Measurements from ENCODE around the gene COL5A3.
"Not testable (repeated sequence)": the region's sequence is repeated elsewhere in the genome, so short reads cannot be mapped to it uniquely, and the experiment has no call there.

The COL5A3 gene

DNA sequence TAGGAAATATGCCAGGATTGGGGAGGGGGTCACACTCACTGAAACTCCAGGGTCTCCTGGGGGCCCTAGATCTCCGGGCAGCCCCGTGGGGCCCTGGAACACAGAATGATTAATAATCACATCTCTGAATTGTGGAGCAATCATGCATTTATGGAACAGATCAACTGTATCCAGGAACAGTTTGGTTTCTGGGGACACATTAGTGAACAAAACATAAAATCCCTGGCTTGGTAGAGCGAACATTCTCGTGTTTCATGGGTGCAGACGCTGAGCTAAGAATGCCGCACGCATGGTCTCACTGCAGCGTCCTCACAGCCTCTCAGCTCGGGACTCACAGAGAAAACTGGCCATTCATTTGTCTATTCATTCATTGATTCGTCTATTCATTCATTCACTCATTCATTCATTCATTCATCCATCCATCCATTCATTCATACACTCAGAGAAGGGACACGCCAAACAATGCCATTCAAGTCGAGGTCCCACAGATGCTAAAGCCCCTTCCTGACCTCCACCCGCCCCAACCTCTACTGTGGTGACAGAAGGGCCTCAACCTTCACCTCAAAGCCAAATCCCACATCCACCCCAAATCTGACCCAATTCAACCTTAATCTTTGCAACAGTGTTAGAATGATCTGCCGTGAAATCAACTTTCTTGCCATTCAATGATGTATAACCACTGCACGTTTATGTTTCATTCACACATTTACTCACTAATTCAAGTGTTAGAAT lies 39.0 kb downstream of the COL5A3 start:
- DNase-seq (ENCODE audit: low read depth) = no peak

DNA sequence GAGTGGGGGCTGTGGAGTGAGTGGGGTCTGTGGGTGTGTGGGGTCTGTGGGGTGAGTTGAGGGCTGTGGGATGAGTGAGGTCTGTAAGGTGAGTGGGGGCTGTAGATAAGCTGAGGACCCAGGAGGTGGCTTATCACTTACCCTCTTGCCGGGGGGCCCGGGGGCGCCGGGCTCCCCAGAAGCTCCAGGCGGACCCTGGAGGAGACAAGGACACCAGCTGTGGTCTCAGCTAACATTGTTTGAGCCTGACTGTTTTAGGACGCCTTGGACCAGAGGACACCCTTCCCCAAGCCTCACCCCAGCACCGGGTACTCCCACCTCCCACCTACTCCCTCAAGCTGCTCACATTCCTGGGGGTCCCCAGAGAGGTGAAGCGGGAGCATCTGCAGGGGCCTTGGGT lies 39.8 kb downstream of the COL5A3 start:
- no peak for DNase-seq (ENCODE audit: low read depth)

DNA sequence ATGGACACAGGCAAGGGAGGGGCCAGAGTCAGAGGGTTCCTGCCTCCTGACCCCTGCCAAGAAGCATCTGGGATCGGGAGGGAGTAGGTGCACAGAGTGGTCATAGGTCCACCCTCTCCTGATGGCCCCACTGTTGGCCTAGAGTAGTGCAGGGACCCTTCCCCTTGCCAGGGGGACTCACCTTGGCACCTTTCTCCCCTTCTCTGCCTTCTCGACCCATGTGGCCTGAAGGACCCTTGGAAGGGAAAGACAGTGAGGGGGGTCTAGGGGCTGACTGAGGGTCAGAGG lies 40.7 kb downstream of the COL5A3 start:
- DNase-seq (ENCODE audit: low read depth) = no peak

DNA sequence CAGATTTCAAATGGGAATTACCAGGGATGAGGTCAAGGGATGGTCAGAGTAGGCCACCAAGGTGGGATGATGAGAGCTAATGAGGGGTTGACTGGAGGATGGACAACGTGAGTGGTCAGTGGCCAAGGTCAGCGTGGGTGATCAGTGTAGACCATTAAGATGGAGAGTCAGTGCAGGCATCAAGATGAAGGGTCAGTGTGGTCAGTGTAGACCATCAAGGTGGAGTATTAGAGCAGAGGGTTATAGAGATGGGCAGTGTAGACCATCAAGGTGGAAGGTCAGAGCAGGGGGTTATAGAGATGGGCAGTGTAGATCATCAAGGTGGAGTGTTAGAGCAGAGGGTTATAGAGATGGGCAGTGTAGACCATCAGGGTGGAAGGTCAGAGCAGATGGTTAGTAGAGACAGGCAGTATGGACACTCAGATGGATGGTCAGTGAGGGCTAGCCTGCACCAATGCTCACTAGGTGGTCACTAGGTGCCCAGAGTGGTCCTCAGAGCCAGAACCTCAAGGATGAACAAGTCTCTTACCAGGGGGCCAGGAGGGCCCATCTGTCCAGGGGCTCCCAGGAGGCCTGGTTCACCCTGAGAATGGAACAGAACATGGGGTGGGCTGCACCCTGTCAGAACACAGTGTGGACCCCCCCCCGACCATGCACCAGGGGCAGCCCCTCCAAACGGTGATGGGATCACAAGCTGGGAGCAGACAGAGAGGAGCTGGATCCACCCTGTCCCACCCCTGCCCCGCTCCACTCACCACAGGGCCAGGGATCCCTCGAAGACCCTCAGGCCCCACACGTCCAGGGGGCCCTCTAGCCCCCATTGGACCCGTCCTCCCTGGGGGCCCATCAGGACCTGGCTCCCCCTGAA lies 41.2 kb downstream of the COL5A3 start:
- DNase-seq (ENCODE audit: low read depth) = no peak

DNA sequence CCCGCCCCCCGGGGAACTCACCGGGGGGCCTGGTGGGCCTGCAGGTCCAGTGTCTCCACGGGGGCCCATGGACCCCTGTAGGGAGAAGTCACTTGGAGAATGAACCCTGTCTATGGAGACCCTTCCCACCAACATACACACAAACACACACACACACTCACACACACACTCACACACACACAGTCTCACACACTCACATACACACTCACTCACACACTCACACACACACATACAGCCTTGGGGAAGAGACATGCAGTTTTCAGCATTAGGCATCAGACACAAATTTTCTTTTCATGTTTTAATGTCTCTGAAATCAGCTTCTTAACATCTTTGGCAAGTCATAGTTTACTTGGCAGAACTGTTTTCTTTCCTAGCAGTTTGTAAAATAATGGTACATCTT lies 43.0 kb downstream of the COL5A3 start:
- no peak for DNase-seq (ENCODE audit: low read depth)

DNA sequence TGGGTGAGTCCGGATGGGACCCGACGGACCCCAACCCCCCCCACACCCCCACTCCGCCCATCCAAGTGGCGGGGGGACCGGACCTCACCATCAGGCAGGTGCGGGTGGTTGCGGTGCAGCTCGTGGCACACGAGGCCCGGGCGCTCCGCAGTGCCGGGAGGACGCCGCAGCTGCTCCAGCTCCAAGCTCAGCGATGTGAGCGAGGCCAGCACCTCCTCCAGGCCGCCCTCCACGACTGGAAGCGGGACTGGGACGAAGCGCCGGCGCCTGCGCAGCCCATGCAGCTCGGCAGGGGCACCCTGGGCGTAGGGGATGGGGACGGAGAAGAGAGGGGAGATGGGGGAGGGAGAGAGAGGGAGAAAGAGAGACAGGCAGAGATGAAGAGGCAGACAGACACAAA lies 43.9 kb downstream of the COL5A3 start:
- DNase-seq (ENCODE audit: low read depth) = no peak

DNA sequence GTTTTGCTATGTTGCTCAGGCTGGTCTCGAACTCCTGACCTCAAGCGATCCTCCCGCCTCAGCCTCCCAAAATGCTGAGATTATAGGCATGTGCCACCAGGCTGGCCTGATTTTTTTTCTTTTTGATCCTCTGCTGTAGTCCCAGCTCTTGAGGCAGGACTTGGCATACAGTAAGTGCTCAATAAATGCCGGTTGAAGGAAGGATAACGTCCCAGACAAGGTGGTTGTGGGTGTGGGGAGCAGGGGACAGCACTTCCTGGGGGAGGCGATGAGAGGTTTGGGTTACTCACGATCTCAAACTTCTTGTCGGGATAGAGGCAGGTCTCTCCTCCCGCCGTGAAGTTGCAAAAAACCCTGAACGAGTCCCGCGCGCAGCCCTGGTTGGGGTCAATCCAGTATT lies 44.3 kb downstream of the COL5A3 start:
- no peak for DNase-seq (ENCODE audit: low read depth)

DNA sequence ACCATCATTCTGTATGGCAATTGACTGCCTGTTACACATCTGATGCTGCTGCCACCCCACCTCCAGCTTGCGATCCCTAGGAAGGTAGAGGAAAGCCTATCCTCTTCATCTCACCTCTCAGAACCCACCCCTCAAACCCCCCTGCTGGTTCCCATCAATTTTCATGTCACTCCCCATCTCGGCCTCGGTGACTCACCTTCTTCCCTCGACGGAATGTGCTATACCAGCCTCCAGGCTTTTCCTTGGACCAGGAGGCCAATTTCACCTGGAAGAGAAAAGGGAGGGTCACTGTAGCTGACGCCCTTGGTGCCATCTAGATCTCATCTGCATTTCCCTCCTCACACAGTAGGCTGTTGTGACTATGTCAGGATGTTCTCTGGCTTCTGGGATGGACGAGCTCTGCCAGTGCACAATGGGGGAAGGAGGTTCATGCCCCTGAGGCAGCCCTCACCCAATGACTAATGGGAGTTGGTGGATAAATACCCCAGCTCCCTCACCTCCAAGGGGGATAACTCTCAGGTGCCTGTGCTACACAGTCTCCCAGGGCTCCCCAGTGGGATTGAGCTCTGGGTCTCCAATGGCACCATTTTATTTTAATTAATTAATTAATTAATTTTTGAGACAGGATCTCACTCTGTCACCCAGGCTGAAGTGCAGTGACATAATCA lies 47.5 kb downstream of the COL5A3 start:
- no peak for DNase-seq (ENCODE audit: low read depth)

DNA sequence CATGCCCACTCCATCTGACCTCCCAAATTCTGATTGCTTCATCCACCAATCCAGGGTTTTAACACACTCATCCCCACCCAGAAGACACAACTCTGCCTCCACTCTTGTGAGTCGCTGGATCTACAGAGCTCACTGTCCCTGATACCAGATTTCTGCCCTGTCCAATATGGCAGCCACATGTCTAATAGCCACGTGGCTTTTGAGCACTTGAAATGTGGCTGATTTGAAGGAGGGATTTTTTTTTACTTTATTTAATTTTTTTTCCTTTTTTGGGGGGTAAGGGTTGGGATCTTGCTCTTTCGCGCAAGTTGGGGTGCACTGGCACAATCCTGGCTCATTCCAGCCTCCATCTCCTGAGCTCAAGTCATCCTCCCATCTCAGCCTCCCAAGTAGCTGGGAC lies 49.2 kb downstream of the COL5A3 start:
- no peak for DNase-seq (ENCODE audit: low read depth)

DNA sequence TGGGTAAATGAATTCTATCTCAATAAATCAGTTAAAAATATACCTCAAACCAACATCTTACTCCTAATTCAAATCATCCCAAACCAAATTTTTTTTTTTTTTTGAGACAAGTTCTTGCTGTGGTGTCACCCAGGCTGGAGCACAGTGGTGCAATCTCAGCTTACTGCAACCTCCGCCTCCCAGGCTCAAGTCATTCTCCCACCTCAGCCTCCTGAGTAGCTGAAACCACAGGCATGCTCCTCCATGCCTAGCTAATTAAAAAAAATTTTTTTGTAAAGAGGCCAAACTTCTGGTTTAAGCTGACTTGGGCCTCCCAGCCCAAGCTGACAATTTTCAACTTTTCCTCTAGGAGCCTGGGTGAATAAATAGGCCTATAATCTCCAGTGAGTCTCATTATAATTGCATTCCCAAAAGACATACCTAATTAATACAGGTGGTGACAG lies 51.9 kb downstream of the COL5A3 start:
- DNase-seq (ENCODE audit: low read depth) = no peak

DNA sequence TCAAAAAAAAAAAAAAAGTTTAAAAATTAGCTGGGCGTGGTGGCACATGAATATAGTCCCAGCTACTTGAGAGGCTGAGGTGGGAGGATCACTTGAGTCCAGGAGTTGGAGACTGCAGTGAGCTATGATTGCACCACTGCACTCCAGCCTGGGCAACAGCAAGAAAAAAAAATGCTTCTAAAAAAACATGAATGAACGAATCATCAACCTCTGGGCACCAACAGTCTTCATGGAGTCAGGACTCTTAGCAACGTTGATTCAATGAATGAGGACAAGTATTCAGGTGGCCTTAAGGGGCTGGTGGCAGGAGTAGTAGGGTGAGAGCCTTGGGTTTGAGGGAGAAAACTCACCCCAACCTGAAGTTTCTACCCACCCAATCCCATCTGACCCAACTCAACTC lies 53.3 kb downstream of the COL5A3 start:
- no peak for DNase-seq (ENCODE audit: low read depth)

DNA sequence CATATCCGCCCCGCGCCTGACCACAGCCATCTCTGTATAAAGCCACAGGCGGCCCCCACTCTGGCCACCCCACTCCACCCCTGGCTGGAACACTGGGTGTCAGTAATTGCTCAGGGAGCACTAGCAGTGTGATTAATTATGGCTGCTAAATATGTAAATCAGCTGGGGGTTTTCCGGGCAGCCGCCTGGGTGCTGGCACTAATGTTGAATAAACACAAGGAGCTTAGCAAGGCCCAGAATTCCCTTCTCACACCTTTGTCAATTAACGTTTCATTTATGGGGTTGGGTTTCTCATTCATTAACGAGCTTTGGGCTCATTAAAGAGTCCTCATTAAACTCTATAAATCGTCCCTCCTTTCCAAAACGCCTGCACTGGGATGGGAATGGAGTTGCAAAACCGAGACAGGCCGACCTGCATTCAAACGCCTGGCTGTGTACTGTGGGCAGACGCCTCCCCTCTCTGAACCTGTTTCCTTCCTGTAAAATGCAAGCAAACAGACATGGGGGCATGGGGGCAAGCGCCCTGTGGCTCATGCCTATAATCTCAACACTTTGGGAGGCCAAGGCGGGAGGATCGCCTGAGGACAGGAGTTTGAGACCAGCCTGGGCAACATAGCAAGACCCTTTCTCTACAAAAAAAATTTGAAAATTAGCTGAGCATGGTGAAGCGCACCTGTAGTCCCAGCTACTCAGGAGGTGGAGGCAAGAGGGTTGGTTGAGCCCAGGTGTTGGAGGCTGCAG lies 56.3 kb downstream of the COL5A3 start:
- DNase-seq (ENCODE audit: low read depth) = no peak

DNA sequence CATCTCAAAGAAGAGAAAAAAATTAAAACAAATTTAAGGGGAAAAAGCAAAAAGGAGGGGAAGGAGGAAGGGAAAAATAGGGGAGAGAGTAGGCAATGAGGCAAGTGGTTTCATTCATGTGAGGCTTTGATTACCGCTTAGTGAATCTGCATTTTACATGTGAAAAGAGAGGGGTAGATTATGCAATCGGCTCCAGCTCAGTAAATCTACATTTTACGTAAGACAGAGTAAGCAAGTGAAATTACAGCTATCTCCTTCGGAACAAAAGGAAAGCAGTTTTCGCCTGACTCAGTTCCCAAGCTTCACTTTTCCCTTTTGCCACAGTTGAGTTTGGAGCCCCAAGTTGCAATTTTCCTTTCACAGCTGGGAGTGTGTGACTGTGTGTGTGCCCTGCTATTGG lies 58.0 kb downstream of the COL5A3 start:
- no peak for DNase-seq (ENCODE audit: low read depth)

DNA sequence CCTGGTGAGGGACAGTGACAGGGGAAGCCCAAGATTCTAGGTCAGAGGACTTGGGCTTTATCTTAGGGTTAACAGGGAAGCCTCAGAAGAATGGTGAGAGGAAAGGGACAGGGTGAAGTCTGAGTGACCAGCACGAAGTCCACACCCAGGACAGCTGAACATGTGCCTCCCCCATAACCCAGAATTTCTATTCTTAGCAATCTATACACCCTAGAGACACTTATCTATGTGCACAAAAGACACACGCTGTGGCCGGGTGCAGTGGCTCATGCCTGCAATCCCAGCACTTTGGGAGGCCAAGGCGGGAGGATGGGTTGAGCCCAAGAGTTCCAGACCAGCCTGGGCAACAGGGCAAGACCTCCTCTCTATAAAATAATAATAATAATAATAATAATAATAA lies 62.9 kb downstream of the COL5A3 start:
- no peak for DNase-seq (ENCODE audit: low read depth)

DNA sequence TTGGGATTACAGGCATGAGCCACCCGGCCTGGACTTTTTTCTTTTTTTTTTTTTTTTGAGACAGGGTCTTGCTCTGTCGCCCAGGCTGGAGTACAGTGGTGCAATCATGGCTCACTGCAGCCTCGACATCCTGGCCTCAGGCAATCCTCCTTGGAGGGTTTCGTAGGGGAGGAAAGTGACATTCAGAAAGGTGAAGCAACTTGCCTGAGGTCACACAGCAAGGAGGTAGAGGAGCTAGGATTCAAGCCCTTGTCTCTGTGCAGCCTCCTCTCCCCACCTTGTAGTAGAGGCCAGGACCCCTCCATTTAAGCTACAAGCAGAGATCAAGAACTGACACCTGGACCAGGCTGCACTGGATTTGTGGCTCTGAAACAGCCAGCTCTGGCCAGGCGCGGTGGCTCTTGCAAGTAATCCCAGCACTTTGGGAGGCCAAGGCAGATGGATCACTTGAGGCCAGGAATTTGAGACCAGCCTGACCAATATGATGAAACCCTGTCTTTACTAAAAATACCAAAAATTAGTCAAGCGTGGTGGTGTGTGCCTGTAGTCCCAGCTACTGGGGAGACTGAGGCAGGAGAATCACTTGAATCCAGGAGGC lies 63.7 kb downstream of the COL5A3 start:
- not testable (repeated sequence) for DNase-seq (ENCODE audit: low read depth)

DNA sequence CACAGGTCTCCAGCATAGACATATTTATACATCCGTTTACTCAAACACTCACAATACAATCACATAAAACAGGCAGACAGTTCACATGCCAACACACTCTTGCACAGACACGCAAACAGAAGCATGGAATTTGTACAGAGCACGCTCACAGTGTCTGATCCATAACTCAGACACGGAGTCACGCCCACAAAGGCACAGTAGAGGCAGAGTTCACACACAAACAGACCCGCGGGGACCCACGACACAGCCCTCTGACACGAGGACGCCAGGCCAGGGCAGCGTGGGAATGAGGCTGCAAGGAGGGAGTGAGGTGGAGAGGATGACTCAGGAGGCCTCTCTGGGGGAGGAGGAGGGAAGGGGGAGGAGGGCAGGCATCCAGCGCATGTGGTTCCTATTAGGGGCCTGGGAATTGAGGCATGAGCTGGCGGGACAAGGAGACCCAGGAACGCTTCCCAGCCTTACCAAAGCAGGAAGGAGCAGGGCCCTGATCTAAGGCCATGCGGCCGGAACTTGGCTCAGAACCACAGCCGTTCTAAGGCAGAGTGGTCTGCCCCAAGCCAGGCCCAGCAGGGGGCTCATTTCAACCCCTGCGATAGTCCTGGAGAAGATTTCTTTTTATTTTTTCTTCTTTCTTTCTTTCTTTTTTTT lies 64.9 kb downstream of the COL5A3 start:
- DNase-seq (ENCODE audit: low read depth) = no peak

DNA sequence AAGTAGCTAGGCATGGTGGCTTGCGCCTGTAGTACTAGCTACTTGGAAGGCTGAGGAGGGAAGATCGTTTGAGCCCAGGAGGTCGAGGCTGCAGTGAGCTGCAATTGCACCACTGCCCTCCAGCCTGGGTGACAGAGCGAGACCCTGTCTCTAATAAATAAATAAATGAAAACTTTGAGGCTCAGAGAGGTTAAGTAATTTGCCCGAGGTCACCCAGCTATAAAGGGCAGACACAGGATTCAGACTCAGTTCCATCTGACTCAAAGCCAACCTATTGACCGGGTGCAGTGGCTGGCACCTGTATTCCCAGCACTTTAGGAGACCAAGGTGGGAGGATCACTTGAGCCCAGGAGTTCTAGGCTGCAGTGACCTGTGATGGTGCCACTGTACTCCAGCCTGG lies 66.6 kb downstream of the COL5A3 start:
- no peak for DNase-seq (ENCODE audit: low read depth)

DNA sequence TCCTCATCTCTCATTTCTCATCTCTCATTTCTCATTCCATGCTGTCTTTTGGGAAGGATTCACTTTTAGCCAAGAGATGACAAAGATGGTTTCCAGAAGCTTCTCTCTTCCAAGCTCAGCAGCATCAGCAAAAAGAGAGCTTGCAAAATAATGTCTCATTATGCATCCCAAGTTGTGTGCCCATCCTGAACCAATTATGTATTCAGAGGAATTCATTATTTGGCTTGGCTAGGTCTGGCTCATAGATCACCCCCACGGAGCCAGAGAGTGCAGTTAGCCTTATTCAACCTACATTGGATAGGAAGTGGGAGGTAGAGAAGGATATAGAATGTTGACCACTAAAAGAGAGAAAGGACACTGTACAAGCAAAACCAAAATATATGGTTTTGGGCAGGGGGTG lies 68.6 kb downstream of the COL5A3 start:
- no peak for DNase-seq (ENCODE audit: low read depth)

DNA sequence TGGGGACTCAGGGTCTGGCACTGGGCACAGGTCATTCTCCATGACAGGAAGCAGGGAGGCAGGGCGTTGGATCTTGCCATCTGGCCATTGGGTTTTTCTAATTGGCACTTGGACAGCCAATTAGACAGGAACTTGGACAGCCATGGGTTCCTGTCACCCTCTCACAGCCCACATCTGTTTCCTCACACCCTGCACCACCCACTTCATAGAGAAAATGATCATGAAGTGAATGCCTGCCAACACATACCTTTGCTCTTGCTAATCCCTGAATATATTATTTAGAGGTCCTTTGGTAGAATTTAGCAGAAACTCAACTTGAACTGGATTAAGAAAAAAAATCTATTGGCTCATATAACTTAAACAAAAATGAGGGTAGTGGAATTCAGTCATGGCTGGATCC lies 69.1 kb downstream of the COL5A3 start:
- DNase-seq (ENCODE audit: low read depth) = no peak

DNA sequence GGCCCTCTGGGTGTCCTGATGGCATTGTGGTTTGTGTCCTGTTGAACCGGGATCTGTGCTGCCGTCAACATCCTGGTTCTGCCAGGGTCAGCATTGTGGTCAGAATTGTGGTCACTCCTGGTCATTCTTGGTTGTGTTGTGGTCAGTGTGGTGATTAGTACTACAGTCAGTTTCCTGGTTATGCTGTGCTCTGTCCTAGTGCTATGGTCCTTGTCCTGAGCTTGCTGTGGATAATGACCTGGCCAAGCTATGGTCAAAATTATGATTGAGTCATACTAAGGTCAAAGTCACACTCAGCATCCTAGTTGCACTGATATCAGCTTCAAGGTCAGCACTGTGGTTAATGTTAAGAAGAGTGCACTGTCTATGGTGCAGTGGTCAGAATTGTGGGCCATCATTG lies 69.5 kb downstream of the COL5A3 start:
- DNase-seq (ENCODE audit: low read depth) = no peak

DNA sequence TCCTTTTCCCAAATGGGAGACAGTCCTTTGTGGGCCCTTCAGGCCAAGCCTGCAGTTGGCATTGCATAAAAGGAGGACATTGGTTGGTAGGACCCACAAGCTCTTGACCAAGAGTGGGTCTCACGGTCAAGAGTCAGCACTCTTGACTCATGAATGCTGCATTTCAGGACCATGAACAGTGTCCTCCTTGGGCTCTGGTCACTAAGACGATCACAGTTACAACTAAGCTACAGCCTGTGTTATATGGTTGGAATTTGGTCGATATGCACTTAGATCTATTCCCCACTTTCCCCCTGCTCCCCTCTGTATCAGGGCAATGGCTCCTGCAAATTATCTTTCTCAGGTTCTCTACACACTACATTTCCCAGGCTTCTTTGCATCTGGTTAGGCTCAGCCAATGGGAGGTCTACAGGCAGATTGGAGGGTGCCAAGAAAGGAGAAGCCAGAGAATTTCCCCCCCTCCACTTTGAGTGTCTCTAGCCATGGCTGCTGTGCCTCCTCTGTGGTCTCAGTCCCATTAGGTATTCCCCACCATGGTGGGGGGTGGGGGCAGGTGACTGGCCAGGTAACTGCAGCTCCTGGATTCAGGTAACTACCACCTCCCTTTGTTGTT lies 70.9 kb downstream of the COL5A3 start:
- no peak for DNase-seq (ENCODE audit: low read depth)

Measured in activated T-helper 1 cell treated with Interleukin-2 at 50 U/mL for 16 hours (primary cell).